Stimulated activated CD4-positive, alpha-beta T cell treated with anti-CD3 and anti-CD28 coated beads, Interleukin-2, amount 100 ng/mL, for 4 hours (primary cell): ENCODE data around the gene SLC9A1.

Experiments used
- DNase-seq: peaks from one replicate; pipeline ENCODE4 v3.0.0-alpha.2; 2020; ENCODE audit warnings: low read depth

The SLC9A1 gene

GRCh38 chr1:27102707-27103468 is 52.0 kb downstream of the SLC9A1 start:
- peak; percentile 57 for DNase-seq

GRCh38 chr1:27102134-27102706 is 52.7 kb downstream of the SLC9A1 start:
- DNase-seq = no peak

- no peak for DNase-seq
Observed at GRCh38 chr1:27101696-27102095, 53.2 kb downstream of the SLC9A1 start.

- no peak for DNase-seq
Observed at GRCh38 chr1:27101054-27101491, 53.9 kb downstream of the SLC9A1 start.

GRCh38 chr1:27100335-27101053 is 54.4 kb downstream of the SLC9A1 start:
- no peak for DNase-seq

GRCh38 chr1:27099587-27100334 is 55.2 kb downstream of the SLC9A1 start:
- DNase-seq = no peak

GRCh38 chr1:27099135-27099586 is 55.8 kb downstream of the SLC9A1 start:
- no peak for DNase-seq

- DNase-seq = no peak
Observed at GRCh38 chr1:27098431-27099134, 56.3 kb downstream of the SLC9A1 start.

GRCh38 chr1:27097484-27097917 is 57.4 kb downstream of the SLC9A1 start:
- peak; percentile 48 for DNase-seq

GRCh38 chr1:27095576-27095975 is 59.3 kb downstream of the SLC9A1 start:
- no peak for DNase-seq

- no peak for DNase-seq
Observed at GRCh38 chr1:27092888-27093287, 62.0 kb downstream of the SLC9A1 start.

GRCh38 chr1:27090911-27091310 is 64.0 kb downstream of the SLC9A1 start:
- no peak for DNase-seq

GRCh38 chr1:27087371-27088220 is 67.3 kb downstream of the SLC9A1 start:
- DNase-seq = no peak

GRCh38 chr1:27086628-27087027 is 68.3 kb downstream of the SLC9A1 start:
- no peak for DNase-seq

GRCh38 chr1:27086026-27086425 is 68.9 kb downstream of the SLC9A1 start:
- no peak for DNase-seq

GRCh38 chr1:27084107-27084506 is 70.8 kb downstream of the SLC9A1 start:
- no peak for DNase-seq

GRCh38 chr1:27077968-27078367 is 77.0 kb downstream of the SLC9A1 start:
- no peak for DNase-seq

GRCh38 chr1:27076803-27077202 is 78.1 kb downstream of the SLC9A1 start:
- DNase-seq = no peak

- DNase-seq = no peak
Observed at GRCh38 chr1:27074175-27074780, 80.6 kb downstream of the SLC9A1 start.

- DNase-seq = no peak
Observed at GRCh38 chr1:27071049-27071416, 83.9 kb downstream of the SLC9A1 start.
